HepG2 (cell line): ENCODE data around the gene FUT1. TPM values are rescaled to one million over a fixed set of nuclear protein-coding genes. Genes with fewer than 3 reads are reported as not detected.

Source experiments
- DNMT1 ChIP-seq: sonication (generic); formaldehyde crosslinking; IDR thresholded peaks from 2 replicates; pipeline ENCODE4 v1.5.1; 2020; ENCODE audit warnings: mild to moderate bottlenecking, missing genetic modification reagents
- ERF ChIP-seq: IDR thresholded peaks from 2 replicates; pipeline ENCODE4 v1.6.1; 2018; ENCODE audit warnings: missing biosample characterization, missing genetic modification reagents
- FLYWCH1 ChIP-seq: sonication (generic); formaldehyde crosslinking; IDR thresholded peaks from 2 replicates; pipeline ENCODE4 v1.8.1; 2023; ENCODE audit warnings: mild to moderate bottlenecking, missing genetic modification reagents
- FOXJ3 ChIP-seq: sonication (generic); formaldehyde crosslinking; IDR thresholded peaks from 2 replicates; pipeline ENCODE4 v1.4.0; 2020; ENCODE audit warnings: missing genetic modification reagents, mild to moderate bottlenecking, borderline replicate concordance
- MTA3 ChIP-seq: sonication (generic); formaldehyde crosslinking; IDR thresholded peaks from 2 replicates; pipeline ENCODE4 v1.4.0; 2020; ENCODE audit warnings: missing genetic modification reagents
- PAWR ChIP-seq: sonication (generic); formaldehyde crosslinking; IDR thresholded peaks from 2 replicates; pipeline ENCODE4 v1.4.0; 2020; ENCODE audit warnings: missing genetic modification reagents, mild to moderate bottlenecking, borderline replicate concordance
- RXRA ChIP-seq: sonication (generic); formaldehyde crosslinking; IDR thresholded peaks from 2 replicates; pipeline ENCODE4 v1.5.1; 2020; ENCODE audit warnings: missing genetic modification reagents
- RXRB ChIP-seq: IDR thresholded peaks from 2 replicates; pipeline ENCODE4 v1.6.1; 2016; ENCODE audit warnings: borderline replicate concordance, missing genetic modification reagents, missing compliant biosample characterization
- SP5 ChIP-seq: IDR thresholded peaks from 2 replicates; pipeline ENCODE4 v1.6.1; 2016; ENCODE audit warnings: low read depth, borderline replicate concordance
- TCF7 ChIP-seq: sonication (generic); IDR thresholded peaks from 2 replicates; pipeline ENCODE4 v1.6.1; 2016; ENCODE audit warnings: antibody characterized with exemption, low read depth
- U2AF2 ChIP-seq: fragments of 200-400 bp; formaldehyde crosslinking; IDR thresholded peaks from 2 replicates; pipeline ENCODE4 v1.6.1; 2017; ENCODE audit warnings: low read depth, mild to moderate bottlenecking, low read length
- ZBTB1 ChIP-seq: sonication (generic); formaldehyde crosslinking; IDR thresholded peaks from 2 replicates; pipeline ENCODE4 v1.4.0; 2020; ENCODE audit warnings: missing genetic modification reagents, borderline replicate concordance
- ZBTB20 ChIP-seq: sonication (generic); formaldehyde crosslinking; IDR thresholded peaks from 2 replicates; pipeline ENCODE4 v1.8.1; 2023; ENCODE audit warnings: missing genetic modification reagents, low read depth, mild to moderate bottlenecking, borderline replicate concordance
- ZNF232 ChIP-seq: sonication (generic); formaldehyde crosslinking; IDR thresholded peaks from 2 replicates; pipeline ENCODE4 v1.4.0; 2020; ENCODE audit warnings: missing genetic modification reagents, borderline replicate concordance
- ZNF501 ChIP-seq: sonication (generic); formaldehyde crosslinking; IDR thresholded peaks from 2 replicates; pipeline ENCODE4 v1.5.1; 2020; ENCODE audit warnings: mild to moderate bottlenecking, moderate library complexity, missing genetic modification reagents
- ZNF570 ChIP-seq: sonication (generic); formaldehyde crosslinking; IDR thresholded peaks from 2 replicates; pipeline ENCODE4 v1.4.0; 2020; ENCODE audit warnings: mild to moderate bottlenecking, missing genetic modification reagents, borderline replicate concordance
- ZNF572 ChIP-seq: sonication (generic); formaldehyde crosslinking; IDR thresholded peaks from 2 replicates; pipeline ENCODE4 v1.5.1; 2020; ENCODE audit warnings: mild to moderate bottlenecking, missing genetic modification reagents
- ZNF598 ChIP-seq: sonication (generic); formaldehyde crosslinking; IDR thresholded peaks from 2 replicates; pipeline ENCODE4 v1.5.1; 2020; ENCODE audit warnings: mild to moderate bottlenecking, missing genetic modification reagents, borderline replicate concordance
- polyA plus RNA-seq, 8 experiments: library from polyadenylated mRNA; depleted of rRNA in 3 of 8; stranded (reverse) in 7 of 8; unstranded in 1 of 8; fragments of >200 nt; fragmentation: Illumina TruSeq in 4 of 8; extraction: Trizol in 4 of 8; gene quantifications; 2 replicates each; pipeline versions ENCODE4 v1.2.1 to v1.2.3, GENCODE V29; 2011 to 2016; ENCODE audit warnings: low read depth in 4 of 8, missing spikeins in 1 of 8, mixed read lengths in 1 of 8; ENCODE audit not compliant: insufficient read depth in 1 of 8
- total RNA-seq, 5 experiments: library from RNA; depleted of rRNA; stranded (reverse); fragments of >200 nt; fragmentation: Illumina TruSeq; extraction: Trizol; gene quantifications; 2 replicates each; pipeline ENCODE4 v1.2.3, GENCODE V29; 2016; ENCODE audit warnings: low read depth in 1 of 5
- TF ChIP-seq, protein P1 (sequence below): sonication (generic); formaldehyde crosslinking; IDR thresholded peaks from 2 replicates; pipeline ENCODE4 v1.5.1; 2020; ENCODE audit warnings: mild to moderate bottlenecking, missing genetic modification reagents, moderate library complexity
- TF ChIP-seq, protein P2 (sequence below): sonication (generic); formaldehyde crosslinking; IDR thresholded peaks from 2 replicates; pipeline ENCODE4 v1.9.0; 2022; ENCODE audit warnings: missing genetic modification reagents, mild to moderate bottlenecking, borderline replicate concordance
- TF ChIP-seq, protein P3 (sequence below): sonication (generic); formaldehyde crosslinking; IDR thresholded peaks from 2 replicates; pipeline ENCODE4 v1.5.0; 2020; ENCODE audit warnings: mild to moderate bottlenecking, missing genetic modification reagents, borderline replicate concordance

Gene FUT1
- total and polyA plus RNA-seq, 2 of the 13 experiments (the other 11 are each of a cell fraction or from before 2014, with no cell fraction given): 0.07 to 1.1 TPM

GRCh38 chr19:48720613-48721296, 31.7 kb downstream of the FUT1 start (continued):
- TF ChIP-seq, protein P1, sequence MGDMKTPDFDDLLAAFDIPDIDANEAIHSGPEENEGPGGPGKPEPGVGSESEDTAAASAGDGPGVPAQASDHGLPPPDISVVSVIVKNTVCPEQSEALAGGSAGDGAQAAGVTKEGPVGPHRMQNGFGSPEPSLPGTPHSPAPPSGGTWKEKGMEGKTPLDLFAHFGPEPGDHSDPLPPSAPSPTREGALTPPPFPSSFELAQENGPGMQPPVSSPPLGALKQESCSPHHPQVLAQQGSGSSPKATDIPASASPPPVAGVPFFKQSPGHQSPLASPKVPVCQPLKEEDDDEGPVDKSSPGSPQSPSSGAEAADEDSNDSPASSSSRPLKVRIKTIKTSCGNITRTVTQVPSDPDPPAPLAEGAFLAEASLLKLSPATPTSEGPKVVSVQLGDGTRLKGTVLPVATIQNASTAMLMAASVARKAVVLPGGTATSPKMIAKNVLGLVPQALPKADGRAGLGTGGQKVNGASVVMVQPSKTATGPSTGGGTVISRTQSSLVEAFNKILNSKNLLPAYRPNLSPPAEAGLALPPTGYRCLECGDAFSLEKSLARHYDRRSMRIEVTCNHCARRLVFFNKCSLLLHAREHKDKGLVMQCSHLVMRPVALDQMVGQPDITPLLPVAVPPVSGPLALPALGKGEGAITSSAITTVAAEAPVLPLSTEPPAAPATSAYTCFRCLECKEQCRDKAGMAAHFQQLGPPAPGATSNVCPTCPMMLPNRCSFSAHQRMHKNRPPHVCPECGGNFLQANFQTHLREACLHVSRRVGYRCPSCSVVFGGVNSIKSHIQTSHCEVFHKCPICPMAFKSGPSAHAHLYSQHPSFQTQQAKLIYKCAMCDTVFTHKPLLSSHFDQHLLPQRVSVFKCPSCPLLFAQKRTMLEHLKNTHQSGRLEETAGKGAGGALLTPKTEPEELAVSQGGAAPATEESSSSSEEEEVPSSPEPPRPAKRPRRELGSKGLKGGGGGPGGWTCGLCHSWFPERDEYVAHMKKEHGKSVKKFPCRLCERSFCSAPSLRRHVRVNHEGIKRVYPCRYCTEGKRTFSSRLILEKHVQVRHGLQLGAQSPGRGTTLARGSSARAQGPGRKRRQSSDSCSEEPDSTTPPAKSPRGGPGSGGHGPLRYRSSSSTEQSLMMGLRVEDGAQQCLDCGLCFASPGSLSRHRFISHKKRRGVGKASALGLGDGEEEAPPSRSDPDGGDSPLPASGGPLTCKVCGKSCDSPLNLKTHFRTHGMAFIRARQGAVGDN (CRISPR knock-in tag): peak; percentile 79
- TF ChIP-seq ZNF572 (CRISPR knock-in tag) (no peak), ZBTB20 (CRISPR knock-in tag) (no peak), MTA3 (CRISPR knock-in tag) (no peak), ERF (CRISPR knock-in tag) (peak; percentile 60; the same call in 1 of the 2 replicates), FLYWCH1 (CRISPR knock-in tag) (no peak), ZNF501 (CRISPR knock-in tag) (peak; percentile 68), TCF7 (no peak), ZNF570 (CRISPR knock-in tag) (no peak), RXRB (CRISPR knock-in tag) (peak; percentile 28; the same call in 1 of the 2 replicates), ZBTB1 (CRISPR knock-in tag) (no peak), PAWR (CRISPR knock-in tag) (no peak), ZNF598 (CRISPR knock-in tag) (0 out of 2 replicates have a peak, but pooled peaks have one; percentile 60), ZNF232 (no peak), DNMT1 (no peak), RXRA (CRISPR knock-in tag) (peak; percentile 40; the same call in 1 of the 2 replicates), FOXJ3 (CRISPR knock-in tag) (no peak), SP5 (CRISPR knock-in tag) (no peak), U2AF2 (no peak)
- TF ChIP-seq, protein P2, sequence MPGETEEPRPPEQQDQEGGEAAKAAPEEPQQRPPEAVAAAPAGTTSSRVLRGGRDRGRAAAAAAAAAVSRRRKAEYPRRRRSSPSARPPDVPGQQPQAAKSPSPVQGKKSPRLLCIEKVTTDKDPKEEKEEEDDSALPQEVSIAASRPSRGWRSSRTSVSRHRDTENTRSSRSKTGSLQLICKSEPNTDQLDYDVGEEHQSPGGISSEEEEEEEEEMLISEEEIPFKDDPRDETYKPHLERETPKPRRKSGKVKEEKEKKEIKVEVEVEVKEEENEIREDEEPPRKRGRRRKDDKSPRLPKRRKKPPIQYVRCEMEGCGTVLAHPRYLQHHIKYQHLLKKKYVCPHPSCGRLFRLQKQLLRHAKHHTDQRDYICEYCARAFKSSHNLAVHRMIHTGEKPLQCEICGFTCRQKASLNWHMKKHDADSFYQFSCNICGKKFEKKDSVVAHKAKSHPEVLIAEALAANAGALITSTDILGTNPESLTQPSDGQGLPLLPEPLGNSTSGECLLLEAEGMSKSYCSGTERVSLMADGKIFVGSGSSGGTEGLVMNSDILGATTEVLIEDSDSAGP (CRISPR knock-in tag): peak; percentile 70; the same call in 1 of the 2 replicates
- TF ChIP-seq, protein P3, sequence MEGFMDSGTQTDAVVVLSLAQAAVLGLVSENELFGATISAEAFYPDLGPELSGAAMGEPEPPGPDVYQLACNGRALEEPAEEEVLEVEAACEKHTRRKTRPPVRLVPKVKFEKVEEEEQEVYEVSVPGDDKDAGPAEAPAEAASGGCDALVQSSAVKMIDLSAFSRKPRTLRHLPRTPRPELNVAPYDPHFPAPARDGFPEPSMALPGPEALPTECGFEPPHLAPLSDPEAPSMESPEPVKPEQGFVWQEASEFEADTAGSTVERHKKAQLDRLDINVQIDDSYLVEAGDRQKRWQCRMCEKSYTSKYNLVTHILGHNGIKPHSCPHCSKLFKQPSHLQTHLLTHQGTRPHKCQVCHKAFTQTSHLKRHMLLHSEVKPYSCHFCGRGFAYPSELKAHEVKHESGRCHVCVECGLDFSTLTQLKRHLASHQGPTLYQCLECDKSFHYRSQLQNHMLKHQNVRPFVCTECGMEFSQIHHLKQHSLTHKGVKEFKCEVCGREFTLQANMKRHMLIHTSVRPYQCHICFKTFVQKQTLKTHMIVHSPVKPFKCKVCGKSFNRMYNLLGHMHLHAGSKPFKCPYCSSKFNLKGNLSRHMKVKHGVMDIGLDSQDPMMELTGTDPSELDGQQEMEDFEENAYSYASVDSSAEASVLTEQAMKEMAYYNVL (CRISPR knock-in tag): no peak
